CD4-positive, alpha-beta T cell treated with Interleukin-15 for 1 hour (primary cell): ENCODE results near the gene LONP2.
"Not testable (repeated sequence)": the region's sequence is repeated elsewhere in the genome, so short reads cannot be mapped to it uniquely, and the experiment has no call there.

Experiments
- DNase-seq: peaks from one replicate; pipeline ENCODE4 v3.0.0-alpha.2; 2020

The LONP2 gene

DNA sequence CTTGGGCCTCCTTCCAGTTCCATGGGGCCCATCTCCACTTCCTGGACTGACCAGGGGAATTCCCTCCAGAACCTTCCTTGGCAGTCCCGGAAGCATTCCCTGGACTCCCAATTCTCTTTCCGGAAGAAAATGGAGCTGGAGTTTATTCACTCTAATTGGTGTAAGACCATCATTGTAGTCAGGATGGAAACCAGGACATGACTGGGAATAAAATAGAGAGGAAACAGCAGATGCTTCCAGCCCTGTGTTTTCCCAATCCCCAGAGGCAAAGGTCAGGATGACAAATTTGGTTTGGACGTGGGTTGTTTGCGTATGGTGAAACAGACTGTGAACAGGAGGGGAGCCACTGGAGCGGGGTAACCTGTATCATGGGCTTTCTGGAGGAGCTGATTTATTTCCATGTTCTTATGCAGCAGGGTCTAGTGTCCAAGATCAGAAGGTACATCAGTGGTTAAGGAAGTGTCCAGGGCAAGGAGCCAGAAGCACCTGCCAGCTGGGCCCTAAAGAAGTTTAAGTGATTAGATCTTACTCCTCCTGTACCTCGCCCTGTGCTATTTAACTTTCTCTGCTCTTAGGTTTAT is 8.5 kb upstream of the LONP2 start:
- no peak for DNase-seq

DNA sequence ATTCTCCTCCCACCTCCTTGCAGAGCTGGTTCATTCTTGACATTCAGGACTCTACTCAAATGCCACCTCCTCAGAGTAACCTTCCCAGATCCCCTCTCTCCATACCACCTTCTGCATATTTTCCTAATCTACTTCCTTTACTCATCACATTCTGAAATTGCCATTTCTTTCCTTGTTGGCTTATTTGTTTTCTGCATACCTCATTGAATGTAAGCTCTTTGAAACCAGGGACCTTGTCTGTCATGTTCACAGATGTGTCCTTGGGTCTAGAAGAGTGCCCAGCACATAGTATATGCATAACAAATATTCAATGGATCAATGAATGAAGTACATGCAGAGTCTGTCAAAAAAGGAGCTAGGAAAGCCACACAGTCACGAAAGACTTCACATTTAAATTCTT is 7.8 kb upstream of the LONP2 start:
- DNase-seq, result no peak

GRCh38 chr16:48240147-48240546 is 4.0 kb upstream of the LONP2 start:
- DNase-seq, result not testable (repeated sequence)

DNA sequence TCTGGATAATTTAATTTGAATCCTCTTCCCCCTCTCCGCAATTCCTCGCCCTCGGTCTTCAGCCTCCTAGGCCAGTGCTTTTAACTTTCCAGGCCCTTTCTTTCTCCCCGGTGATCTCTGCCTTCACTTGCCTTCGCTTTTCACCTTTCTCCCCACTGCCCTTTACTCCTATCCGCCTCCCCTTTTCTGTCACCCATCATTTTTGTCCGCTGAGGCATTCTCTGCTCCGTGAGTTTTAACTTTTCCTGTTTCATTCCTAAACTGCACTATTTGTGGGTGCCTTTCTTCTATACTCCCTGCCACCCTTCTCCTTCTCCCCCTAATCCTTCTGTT is 729 bp downstream of the LONP2 start:
- DNase-seq, result no peak

- no peak for DNase-seq
Measured at GRCh38 chr16:48246066-48246465, 2.0 kb downstream of the LONP2 start.

DNA sequence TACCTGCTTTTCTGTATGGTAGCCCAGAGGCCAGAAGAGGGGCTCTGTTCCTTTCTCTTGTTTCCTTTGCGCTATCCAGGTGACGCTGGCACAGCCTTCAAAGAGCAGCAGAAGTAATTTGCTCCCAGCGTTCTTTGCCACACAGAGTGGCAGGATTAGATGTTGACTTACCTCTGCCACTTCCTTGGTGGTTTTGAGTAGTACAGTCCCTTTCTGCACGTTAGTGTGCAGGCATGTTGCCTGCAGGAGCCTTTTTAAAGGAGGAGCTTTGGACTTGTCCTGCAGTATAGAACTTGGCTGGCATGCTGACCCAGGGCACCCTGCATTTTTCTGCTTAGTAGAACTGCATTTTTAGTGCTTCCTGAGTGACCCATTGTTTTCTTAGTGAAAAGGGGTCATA is 3.2 kb downstream of the LONP2 start, which contains the start of gene ABCC11:
ABCC11 (minus strand) TSS at position 229 of the 400 bp plus-strand sequence. CDS start 15,618 bp downstream, outside the sequence.
- DNase-seq, result no peak

GRCh38 chr16:48250520-48251278 is 6.6 kb downstream of the LONP2 start:
- no peak for DNase-seq

- DNase-seq, result no peak
Measured at GRCh38 chr16:48252013-48252412, 7.9 kb downstream of the LONP2 start.

DNA sequence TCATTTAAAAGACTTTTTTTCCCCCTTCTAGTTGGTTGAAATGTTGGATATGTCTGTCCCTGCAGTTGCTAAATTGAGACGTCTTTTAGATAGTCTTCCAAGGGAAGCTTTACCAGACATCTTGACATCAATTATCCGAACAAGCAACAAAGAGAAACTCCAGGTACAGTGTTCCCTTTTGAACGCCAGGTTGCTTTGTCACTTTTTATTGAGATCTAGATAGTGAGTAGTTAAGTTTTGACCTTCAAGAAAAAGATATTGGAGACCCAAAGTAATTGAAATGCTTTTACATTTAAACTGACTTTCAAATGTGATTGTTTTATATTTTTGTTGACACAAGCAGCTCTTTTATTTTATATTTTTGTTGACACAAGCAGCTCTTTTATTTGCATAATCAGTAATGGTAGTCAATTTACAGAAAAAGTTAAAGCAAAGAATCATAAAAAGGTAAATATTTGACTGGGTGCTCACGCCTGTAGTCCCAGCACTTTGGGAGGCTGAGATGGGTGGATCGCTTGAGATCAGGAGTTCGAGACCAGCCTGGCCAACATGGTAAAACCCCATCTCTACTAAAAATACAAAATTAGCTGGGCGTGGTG is 12.6 kb downstream of the LONP2 start:
- no peak for DNase-seq

DNA sequence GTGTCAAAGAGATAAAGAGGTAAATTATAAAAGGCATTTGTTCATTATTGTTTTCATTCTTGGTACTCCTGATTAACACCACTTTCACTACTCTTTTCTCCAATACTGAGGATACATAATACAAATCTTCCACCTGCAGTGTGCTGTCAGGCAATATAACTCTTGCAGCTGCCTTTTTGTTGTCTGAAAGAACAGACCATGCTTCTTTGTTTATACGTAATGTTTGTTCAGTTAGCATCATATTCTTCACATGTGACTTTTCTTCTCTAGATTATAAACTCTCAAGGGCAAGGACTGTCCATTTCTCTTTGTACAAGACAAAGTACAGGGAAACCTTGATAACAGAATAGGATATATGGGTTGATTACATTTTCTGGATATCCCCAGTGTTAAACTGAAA is 17.5 kb downstream of the LONP2 start:
- DNase-seq, result no peak

DNA sequence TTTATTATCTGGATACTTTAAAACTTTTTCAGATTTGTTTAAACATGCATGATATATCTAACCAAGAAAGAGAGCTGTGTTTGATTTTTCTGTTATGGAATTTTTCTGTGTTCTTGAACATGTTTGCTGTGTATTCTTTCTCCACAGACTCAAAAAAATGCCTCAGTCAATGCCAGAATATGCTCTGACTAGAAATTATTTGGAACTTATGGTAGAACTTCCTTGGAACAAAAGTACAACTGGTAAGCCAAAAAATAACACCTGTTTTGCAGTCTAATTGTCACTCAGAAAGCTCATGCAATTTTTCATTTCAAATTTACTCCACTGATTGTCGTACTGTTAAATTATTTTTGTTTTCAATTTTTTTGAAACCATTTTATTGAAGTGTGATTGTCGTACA is 18.5 kb downstream of the LONP2 start:
- DNase-seq, result no peak

DNA sequence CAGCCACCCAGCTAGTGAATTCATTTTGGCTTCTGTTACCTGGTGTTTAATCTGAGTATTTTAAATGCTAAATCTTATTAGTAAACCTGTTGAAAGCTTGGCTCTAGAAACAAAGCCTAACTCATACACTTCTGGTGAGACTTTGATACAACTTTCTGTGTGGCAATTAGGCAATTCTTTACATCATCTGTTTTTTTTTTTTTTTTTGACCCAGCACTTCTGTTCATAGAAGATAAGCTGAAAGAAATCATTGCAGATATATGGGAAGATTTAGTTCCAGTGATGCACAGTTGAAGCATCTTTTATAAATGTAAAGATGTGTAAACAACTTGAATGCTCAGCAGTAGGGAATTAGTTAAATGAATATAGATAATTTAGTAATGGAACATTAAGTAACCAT is 24.9 kb downstream of the LONP2 start:
- no peak for DNase-seq

DNA sequence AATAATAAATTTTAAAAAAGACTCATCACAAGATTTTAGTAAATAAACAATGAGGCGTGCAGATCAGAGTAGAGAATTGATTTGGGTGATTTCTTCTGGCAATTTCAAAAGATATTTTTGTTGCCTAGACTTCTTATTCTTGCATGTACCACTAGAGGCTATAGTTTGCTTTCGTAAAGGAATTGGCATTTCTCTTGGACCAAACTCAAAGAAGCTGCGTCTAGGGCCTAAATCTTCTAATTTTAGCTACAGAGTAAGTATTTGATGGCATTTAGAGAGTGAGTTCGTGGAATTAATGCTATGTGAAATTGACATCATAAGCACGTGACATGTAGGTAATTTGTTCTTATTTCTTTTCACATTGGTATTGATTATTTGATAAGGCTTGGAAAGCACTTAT is 27.6 kb downstream of the LONP2 start:
- DNase-seq, result no peak

- DNase-seq, result no peak
Measured at GRCh38 chr16:48272837-48273421, 28.8 kb downstream of the LONP2 start.

DNA sequence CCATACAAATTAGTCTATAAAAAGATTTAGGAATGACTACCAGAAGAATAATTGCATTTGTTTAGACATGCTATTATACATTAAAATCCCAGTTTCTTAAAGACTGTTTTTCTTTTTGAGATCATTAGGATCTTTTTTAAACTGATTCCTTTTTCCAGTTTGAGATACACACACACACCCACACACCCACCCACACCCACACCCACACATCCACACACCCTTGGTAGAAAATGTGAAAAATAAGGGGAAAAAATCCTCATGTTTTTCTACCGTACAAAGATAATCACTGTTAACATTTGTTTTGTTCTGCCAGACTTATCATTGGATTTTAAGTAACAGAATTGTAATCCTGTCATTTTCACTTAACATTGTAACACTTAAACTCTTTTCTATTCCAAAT is 30.4 kb downstream of the LONP2 start:
- no peak for DNase-seq

DNA sequence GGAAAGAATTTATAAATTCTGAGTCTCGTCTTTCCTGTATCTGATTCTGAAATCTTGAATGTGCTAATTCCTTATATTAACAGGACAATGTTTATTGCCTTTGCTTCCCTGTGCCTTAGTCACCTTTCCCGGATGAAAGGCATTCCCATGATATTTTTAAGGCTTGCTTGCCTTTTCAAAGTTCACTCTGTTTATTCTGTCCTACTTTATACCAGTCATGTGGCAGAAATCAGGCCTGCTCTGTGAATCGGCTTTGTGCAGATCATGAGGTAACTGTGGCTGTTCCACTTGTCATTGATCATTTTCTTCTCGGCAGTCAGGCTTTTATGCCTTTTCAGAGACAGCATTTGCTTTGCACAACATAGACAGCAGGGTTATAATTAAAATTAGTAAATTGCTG is 32.0 kb downstream of the LONP2 start:
- no peak for DNase-seq

GRCh38 chr16:48277158-48277557 is 33.1 kb downstream of the LONP2 start:
- DNase-seq, result no peak

GRCh38 chr16:48279199-48279598 is 35.1 kb downstream of the LONP2 start:
- no peak for DNase-seq

DNA sequence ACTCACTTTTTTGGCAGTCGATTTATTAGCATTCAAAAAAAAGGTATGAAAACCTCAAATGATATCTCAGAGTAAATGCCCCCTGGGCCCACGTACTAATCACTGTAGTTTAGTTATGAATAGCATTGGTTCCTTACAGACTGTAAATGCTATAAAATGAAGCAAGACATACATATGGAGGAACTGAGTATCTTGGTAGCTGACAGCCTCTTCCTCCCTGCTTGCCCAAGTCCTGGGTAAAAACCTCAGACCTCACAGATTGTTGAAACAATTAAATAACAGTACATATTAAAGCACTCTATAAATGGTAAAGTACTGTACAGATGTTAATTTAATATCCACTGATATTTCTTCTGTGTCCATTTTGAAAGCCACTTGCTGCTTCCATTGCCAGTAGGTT is 36.4 kb downstream of the LONP2 start:
- no peak for DNase-seq

DNA sequence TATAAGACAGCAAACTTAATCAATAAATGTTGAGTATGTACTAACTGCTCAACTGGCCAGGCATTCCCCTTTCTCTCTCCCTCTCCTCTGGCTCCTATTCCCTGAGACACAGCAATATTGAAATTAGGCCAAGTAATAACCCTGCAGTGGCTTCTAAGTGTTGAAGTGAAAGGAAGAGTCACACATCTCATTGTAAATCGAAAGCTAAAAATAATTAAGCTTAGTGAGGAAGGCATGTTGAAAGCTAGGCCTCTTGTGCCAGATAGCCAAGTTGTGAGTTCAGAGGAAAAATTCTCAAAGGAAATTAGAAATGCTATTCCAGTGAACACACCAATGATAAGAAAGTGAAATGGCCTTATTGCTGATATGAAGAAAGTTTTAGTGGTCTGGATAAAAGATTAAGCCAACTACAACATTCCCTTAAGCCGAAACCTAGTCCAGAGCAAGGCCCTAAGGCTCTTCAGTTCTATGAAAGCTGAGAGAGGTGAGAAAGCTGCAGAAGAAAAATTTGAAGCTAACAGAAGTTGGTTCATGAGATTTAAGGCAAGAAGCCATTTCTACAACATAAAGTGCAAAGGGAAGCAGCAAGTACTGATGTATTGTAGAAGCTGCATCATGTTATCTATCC is 38.6 kb downstream of the LONP2 start:
- no peak for DNase-seq

DNA sequence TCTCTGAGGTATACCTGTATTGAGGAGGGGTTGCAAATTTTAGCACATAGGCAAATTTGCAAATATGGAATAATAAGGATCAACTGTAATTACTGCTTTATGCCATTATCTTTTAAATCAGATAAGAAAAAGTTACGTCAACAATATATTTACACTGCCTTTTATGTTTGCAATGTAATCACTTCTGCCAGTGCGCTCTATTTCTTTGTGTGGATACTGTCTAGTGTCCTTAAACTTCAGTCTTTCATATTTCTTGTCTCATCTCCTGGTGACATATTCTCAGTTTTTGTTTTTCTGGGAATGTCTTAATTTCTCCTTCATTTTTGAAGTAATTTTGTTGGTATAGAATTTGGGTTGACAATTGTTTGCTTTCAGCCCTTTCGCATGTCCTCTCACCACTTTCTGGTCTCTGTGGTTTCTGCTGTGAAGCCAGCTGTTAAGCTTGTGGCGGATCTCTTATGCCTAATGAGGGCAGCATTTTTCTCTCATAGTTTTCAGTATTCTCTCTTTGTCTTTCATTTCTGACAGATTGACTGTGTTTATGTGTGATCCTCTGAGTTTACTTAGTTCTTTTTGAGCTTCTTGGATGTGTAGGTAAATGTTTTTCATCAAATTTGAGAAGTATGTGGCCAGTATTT is 40.8 kb downstream of the LONP2 start:
- no peak for DNase-seq

DNA sequence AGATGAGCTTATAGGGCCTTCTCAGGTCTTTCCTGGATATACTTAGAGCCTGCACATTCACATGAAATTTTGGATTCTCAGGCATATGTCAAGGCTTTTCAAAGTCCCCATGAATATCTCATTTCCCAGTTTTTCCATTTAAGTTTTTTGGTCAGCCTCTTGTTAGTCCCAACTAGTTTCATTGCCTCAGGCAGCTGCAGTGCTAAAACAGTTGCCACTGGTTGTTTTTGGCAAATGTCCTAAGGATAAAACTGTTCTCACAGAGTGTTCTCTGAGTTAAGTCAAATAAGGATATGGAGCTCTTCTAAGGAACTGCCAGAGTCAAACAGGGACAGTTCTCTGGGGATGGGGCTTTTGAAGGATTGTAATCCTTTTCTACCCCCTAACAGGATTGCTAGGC is 43.1 kb downstream of the LONP2 start:
- no peak for DNase-seq

DNA sequence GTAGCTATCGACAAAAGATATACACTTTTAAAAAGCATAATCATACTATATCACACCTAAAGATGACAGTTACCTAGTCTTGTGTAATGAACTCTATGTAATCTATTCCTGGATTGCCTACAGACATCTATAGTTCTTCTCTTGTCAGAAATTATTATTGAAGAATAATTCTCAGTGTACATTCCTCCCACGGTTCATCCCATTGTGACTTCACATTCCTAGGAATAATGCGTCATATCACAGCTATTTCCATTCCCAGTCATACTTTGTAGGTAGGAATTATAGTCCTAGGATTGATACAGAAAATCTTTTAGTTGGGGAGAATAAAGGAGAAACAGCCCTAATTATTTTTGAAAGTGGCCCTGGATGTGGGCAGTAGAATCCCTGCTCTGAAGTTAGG is 47.2 kb downstream of the LONP2 start:
- no peak for DNase-seq
